Measurements from ENCODE around the gene LGALS1. TPM values are rescaled to one million over a fixed set of nuclear protein-coding genes. Genes with fewer than 3 reads are reported as not detected.

The LGALS1 gene
- total RNA-seq, 2 experiments from 2014 or later: 85.1 to 93.7 TPM

DNA sequence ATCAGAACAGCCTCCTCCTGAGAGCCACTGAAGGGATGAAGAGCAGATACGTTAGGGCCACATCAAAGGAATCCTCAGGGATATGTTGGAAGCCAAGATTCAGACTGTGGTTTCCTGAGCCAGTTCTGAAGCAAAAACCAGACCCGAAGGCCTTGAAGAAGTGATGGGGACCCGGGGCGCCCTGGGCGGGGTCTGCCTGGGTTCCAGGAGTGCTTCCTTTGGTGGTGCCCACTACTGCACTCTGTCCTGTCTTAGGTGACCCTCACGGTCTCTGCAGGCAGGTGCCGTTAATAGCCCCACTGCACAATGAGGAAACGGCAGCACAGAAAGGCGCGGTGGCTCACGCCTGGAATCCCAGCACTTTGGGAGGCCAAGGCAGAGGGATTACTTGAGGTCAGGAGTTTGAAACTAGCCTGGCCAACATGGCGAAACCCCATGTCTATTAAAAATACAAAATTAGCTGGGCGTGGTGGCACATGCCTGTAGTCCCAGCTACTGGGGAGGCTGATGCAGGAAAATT is 48.8 kb upstream of the LGALS1 start:
- intact Hi-C loops (cut with DNase I, micrococcal nuclease): no loop called here
- Histone ChIP-seq H3K4me1 (ENCODE audit: insufficient read depth, low read length) (peaks cover 73% of the 10 kb centered on the region), H3K27ac (ENCODE audit: low read depth in 1 of 2, low read length in 2 of 2) (peak overlapping the region; percentile 74 to 76), H3K27me3 (ENCODE audit: control insufficient read depth in 1 of 2, insufficient read depth in 2 of 2, low read length in 2 of 2) (no peaks in the 10 kb centered on the region), H3K9me3 (ENCODE audit: control insufficient read depth in 1 of 2, insufficient read depth in 1 of 2, low read length in 2 of 2) (no peaks in the 10 kb centered on the region), H3K4me3 (ENCODE audit: low read length) (no peak overlapping the region), H3K36me3 (ENCODE audit: insufficient read depth, low read length) (peaks cover 43% of the 10 kb centered on the region)
- H3K36me3 Mint-ChIP-seq (ENCODE audit: low read depth): peaks cover 11% of the 10 kb centered on the region
- H3K27me3 Mint-ChIP-seq: no peaks in the 10 kb centered on the region
- peak overlapping the region; percentile 79 for H3K4me3 Mint-ChIP-seq
- TF ChIP-seq, protein P1, sequence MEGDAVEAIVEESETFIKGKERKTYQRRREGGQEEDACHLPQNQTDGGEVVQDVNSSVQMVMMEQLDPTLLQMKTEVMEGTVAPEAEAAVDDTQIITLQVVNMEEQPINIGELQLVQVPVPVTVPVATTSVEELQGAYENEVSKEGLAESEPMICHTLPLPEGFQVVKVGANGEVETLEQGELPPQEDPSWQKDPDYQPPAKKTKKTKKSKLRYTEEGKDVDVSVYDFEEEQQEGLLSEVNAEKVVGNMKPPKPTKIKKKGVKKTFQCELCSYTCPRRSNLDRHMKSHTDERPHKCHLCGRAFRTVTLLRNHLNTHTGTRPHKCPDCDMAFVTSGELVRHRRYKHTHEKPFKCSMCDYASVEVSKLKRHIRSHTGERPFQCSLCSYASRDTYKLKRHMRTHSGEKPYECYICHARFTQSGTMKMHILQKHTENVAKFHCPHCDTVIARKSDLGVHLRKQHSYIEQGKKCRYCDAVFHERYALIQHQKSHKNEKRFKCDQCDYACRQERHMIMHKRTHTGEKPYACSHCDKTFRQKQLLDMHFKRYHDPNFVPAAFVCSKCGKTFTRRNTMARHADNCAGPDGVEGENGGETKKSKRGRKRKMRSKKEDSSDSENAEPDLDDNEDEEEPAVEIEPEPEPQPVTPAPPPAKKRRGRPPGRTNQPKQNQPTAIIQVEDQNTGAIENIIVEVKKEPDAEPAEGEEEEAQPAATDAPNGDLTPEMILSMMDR (IDR thresholded peaks at IDR 0.05): no peak
- no peaks in the 10 kb centered on the region for H3K9me3 Mint-ChIP-seq
- ChIA-PET POLR2A (interaction anchor here (0.8 to 5.4 kb wide), 10 partner anchors 8 to 60 kb away, joined by 3 to 107 read pairs (median 12); partner anchors contain the start of genes GGA1, LGALS1, NOL12 and PDXP), CTCF (interaction anchor here (3.6 to 3.9 kb wide), 2 partner anchors 16 to 55 kb away, joined by 17 to 19 read pairs; no protein-coding TSS in a partner anchor)
- DNase-seq (no peak), ATAC-seq (ENCODE audit: poor library complexity) (no peak)
- peak overlapping the region; percentile 90 for H3K27ac Mint-ChIP-seq
- peaks cover 50% of the 10 kb centered on the region for H3K4me1 Mint-ChIP-seq (ENCODE audit: low read depth)

DNA sequence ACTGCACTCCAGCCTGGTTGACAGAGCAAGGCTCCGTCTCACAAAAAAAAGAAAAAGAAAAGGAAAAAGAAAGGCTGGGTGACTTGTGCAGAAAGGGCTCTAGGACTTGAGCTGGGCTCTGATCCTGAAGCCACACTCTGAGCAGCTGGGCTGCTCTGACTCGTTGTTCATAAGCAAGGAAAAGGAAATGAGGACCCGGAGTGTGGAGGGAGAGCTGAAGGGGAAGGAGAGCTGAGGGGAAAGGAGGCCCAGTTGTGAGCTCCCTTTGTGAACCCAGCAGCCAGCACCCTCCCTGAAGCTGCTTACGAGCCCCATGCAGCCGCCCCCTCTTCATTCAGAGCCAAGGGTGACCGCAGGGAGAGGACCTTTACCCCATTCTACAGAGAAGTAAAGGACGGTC is 48.3 kb upstream of the LGALS1 start:
- peaks cover 78% of the 10 kb centered on the region for H3K4me1 ChIP-seq (ENCODE audit: insufficient read depth, low read length)
- Mint-ChIP-seq H3K27me3 (no peaks in the 10 kb centered on the region), H3K4me1 (ENCODE audit: low read depth) (peaks cover 54% of the 10 kb centered on the region), H3K4me3 (peak overlapping the region; percentile 79), H3K36me3 (ENCODE audit: low read depth) (peaks cover 11% of the 10 kb centered on the region), H3K27ac (peak overlapping the region; percentile 90), H3K9me3 (no peaks in the 10 kb centered on the region)
- no peaks in the 10 kb centered on the region for H3K27me3 ChIP-seq (ENCODE audit: control insufficient read depth in 1 of 2, insufficient read depth in 2 of 2, low read length in 2 of 2)
- DNase-seq: no peak
- peak; percentile 25 for ATAC-seq (ENCODE audit: poor library complexity)
- ChIA-PET POLR2A (interaction anchor here (0.6 to 5.4 kb wide), 14 partner anchors 9 to 1772 kb away, joined by 3 to 107 read pairs (median 7); partner anchors contain the start of genes GGA1, LGALS1, NOL12 and PDXP), CTCF (interaction anchor here (3.6 to 8.6 kb wide), 2 partner anchors 16 to 55 kb away, joined by 19 to 49 read pairs; no protein-coding TSS in a partner anchor)
- peak overlapping the region; percentile 74 to 76 for H3K27ac ChIP-seq (ENCODE audit: low read depth in 1 of 2, low read length in 2 of 2)
- intact Hi-C loops (cut with DNase I, micrococcal nuclease): no loop called here
- peak overlapping the region; percentile 36 for H3K4me3 ChIP-seq (ENCODE audit: low read length)
- peaks cover 43% of the 10 kb centered on the region for H3K36me3 ChIP-seq (ENCODE audit: insufficient read depth, low read length)
- H3K9me3 ChIP-seq (ENCODE audit: control insufficient read depth in 1 of 2, insufficient read depth in 1 of 2, low read length in 2 of 2): no peaks in the 10 kb centered on the region
- TF ChIP-seq, protein P1 (IDR thresholded peaks at IDR 0.05): no peak

DNA sequence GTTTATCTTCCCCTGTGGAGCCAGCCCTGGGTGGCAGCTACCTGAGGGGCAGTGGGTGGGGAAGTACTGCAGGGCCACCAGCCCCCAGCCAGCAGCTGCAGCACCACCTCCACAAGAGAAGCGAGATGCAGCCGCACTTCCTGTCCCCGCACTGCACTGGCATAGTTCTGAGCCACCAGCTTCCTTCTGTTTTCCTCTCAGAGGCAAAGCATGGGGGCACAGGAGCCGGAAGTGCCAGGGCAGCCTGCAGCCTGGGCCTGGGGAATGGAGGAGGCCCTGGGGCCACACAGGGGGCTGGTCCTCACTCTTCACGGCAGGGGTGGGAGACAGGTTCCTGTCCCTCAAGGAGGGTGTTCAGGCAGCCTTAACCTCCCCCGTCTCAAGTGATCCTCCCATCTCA is 47.9 kb upstream of the LGALS1 start:
- Mint-ChIP-seq H3K36me3 (ENCODE audit: low read depth) (peaks cover 11% of the 10 kb centered on the region), H3K9me3 (no peaks in the 10 kb centered on the region), H3K4me3 (peak overlapping the region; percentile 79), H3K4me1 (ENCODE audit: low read depth) (peaks cover 54% of the 10 kb centered on the region), H3K27ac (peak overlapping the region; percentile 90), H3K27me3 (no peaks in the 10 kb centered on the region)
- Histone ChIP-seq H3K4me1 (ENCODE audit: insufficient read depth, low read length) (peaks cover 82% of the 10 kb centered on the region), H3K4me3 (ENCODE audit: low read length) (peak overlapping the region; percentile 36), H3K9me3 (ENCODE audit: control insufficient read depth in 1 of 2, insufficient read depth in 1 of 2, low read length in 2 of 2) (no peaks in the 10 kb centered on the region), H3K27ac (ENCODE audit: low read depth in 1 of 2, low read length in 2 of 2) (peak overlapping the region; percentile 74 to 76), H3K36me3 (ENCODE audit: insufficient read depth, low read length) (peaks cover 46% of the 10 kb centered on the region), H3K27me3 (ENCODE audit: control insufficient read depth in 1 of 2, insufficient read depth in 2 of 2, low read length in 2 of 2) (no peaks in the 10 kb centered on the region)
- DNase-seq (peak in 12 of 14 experiments; percentile 44 to 83 (median 63)), ATAC-seq (ENCODE audit: poor library complexity) (peak; percentile 81)
- intact Hi-C loops (cut with DNase I, micrococcal nuclease): no loop called here
- CTCF ChIA-PET: interaction anchor here (3.6 to 8.6 kb wide), 2 partner anchors 16 to 54 kb away, joined by 19 to 49 read pairs; no protein-coding TSS in a partner anchor
- POLR2A ChIA-PET: interaction anchor here (0.6 to 5.4 kb wide), 16 partner anchors 8 to 1773 kb away, joined by 3 to 107 read pairs (median 5); partner anchors contain the start of genes GGA1, LGALS1, NOL12 and PDXP
- TF ChIP-seq, protein P1 (IDR thresholded peaks at IDR 0.05): no peak

Measured in CD4-positive, alpha-beta T cell (primary cell).